Astrocyte (in vitro differentiated cells and primary cell): ENCODE data around the gene PDAP1.

ENCODE experiments used
- EZH2 ChIP-seq: IDR thresholded peaks from 2 replicates; pipeline ENCODE4 v1.6.1; 2012; ENCODE audit warnings: mild to moderate bottlenecking, low read length, inconsistent platforms; ENCODE audit not compliant: insufficient read depth
- TF ChIP-seq, protein P1 (sequence below): IDR thresholded peaks from 2 replicates; pipeline ENCODE4 v1.5.1; 2011; ENCODE audit warnings: low read depth, mild to moderate bottlenecking, inconsistent platforms, low read length, moderate library complexity; ENCODE audit not compliant: insufficient read depth

DNA sequence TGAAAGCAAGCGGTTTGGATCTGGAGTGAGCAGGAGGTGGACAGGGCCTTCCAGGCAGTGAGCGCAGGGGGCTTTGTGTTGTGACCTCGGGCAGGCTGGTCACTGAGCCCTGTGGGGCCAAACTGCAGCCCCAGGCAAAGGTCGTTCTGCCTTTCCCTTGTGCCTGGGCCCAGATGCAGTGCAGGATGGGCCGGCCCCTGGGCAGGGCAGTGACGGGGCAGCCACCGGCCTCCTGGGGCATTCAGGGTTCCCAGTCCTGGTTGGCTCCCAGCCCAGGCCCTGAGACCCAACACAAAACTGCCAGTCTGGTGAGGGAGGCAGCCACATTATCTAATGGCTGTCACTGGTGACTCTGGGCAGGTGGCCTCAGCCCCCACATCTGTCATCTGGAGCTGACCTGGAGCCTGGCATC, 26.7 kb downstream of the PDAP1 start:
- TF ChIP-seq, protein P1, sequence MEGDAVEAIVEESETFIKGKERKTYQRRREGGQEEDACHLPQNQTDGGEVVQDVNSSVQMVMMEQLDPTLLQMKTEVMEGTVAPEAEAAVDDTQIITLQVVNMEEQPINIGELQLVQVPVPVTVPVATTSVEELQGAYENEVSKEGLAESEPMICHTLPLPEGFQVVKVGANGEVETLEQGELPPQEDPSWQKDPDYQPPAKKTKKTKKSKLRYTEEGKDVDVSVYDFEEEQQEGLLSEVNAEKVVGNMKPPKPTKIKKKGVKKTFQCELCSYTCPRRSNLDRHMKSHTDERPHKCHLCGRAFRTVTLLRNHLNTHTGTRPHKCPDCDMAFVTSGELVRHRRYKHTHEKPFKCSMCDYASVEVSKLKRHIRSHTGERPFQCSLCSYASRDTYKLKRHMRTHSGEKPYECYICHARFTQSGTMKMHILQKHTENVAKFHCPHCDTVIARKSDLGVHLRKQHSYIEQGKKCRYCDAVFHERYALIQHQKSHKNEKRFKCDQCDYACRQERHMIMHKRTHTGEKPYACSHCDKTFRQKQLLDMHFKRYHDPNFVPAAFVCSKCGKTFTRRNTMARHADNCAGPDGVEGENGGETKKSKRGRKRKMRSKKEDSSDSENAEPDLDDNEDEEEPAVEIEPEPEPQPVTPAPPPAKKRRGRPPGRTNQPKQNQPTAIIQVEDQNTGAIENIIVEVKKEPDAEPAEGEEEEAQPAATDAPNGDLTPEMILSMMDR = no peak
- no peak for TF ChIP-seq EZH2
